GM18873 (cell line): ENCODE data around the gene LUZP1.
"Not testable (repeated sequence)": the region's sequence is repeated elsewhere in the genome, so short reads cannot be mapped to it uniquely, and the experiment has no call there.

Experiments
- ATAC-seq: cut with Tn5 transposase; IDR thresholded peaks from one replicate; pipeline ENCODE4 v1.9.1; 2021; ENCODE audit warnings: mild to moderate bottlenecking, moderate library complexity, moderate number of reproducible peaks; ENCODE audit not compliant: unreplicated experiment, low FRiP score

LUZP1 gene

GRCh38 chr1:23191199-23191598, 22.5 kb upstream of the LUZP1 start:
- no peak for ATAC-seq

GRCh38 chr1:23188936-23189452, 20.3 kb upstream of the LUZP1 start:
- not testable (repeated sequence) for ATAC-seq

GRCh38 chr1:23188434-23188884, 19.8 kb upstream of the LUZP1 start:
- no peak for ATAC-seq

- no peak for ATAC-seq
Measured at GRCh38 chr1:23187637-23188036, 19.0 kb upstream of the LUZP1 start.

DNA sequence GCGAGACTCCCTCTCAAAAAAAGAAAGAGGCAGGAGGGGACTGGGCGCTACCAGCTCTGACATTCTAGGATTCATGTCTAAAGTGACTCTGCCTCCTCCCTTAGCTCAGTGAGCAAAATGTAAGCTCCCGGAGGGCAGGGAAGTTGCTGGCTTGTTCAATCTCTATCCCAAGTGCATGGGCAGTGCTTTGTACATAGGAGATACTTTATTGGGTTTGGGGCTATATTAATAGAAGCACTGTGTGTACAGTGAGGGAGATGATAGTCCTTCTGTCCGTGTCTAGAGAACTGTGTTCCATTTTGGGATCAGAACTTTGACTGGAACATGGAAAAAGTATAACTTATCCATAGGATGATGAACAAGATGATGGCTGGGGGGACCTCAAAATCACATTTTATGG, 16.7 kb upstream of the LUZP1 start:
- no peak for ATAC-seq

GRCh38 chr1:23184212-23184934, 15.7 kb upstream of the LUZP1 start:
- no peak for ATAC-seq

- no peak for ATAC-seq
Measured at GRCh38 chr1:23179862-23180261, 11.2 kb upstream of the LUZP1 start.

DNA sequence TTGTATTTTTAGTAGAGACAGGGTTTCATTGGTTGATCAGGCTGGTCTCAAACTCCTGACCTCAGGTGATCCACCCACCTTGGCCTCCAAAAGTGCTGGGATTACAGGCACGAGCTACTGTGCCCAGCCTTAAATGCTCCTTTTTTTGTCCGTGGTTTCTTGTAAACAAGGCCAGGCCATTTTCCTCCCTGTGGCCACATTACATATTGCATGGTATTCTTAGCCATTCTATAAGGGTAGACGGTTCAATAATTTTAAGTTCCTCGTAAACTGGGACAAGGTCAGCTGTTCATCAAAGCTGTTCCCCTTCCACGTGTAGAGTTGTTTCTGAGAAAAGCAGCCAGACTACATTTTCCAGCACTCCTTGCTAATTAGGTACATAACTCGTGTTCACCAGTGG, 10.3 kb upstream of the LUZP1 start:
- no peak for ATAC-seq

- no peak for ATAC-seq
Measured at GRCh38 chr1:23178414-23178813, 9.8 kb upstream of the LUZP1 start.

DNA sequence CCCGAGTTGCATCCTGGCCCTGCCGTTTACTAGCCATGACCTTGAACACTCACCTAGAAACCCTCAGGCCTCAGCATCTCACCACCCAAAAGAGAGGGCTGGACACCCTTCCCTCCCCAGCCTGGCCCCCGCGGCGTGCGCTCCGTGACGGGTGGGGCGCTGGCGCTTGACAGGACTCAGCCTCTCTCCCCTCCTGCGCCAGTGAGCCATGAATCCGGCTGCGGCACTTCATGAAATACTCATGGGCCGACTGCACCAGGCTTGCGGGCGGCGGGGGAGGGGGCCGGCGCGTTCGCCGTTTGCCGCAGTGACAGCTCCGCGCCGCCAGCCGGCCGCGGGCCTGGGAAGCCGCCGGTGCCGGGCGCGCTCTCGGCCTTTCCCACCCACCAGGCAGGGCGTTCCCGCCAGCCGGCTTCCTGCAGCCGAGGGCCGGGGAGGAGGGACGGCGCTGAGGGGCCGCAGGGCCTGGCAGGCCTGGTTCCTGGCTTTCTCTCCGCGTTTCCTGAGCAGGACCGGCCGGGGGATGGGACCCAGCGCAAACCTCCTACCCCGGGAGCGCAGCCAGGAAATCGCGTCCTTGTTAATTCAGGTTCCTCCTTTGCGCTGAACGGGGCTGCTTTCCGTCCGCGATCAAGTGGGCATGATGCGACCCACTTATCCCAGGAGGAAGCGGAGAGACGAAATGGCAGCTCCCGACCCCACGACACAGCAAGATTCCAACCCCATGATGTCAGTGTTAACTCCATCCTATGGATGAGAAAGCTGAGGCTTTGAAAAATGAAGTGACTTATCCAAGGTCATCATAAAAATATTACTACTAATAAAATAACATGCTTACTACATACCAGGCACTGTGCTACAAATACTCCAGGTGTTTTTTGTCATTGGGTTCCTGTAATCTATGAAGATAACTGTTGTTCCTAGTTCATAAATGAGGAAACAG, 9.1 kb upstream of the LUZP1 start:
- ATAC-seq: no peak

GRCh38 chr1:23177031-23177430, 8.4 kb upstream of the LUZP1 start:
- no peak for ATAC-seq

DNA sequence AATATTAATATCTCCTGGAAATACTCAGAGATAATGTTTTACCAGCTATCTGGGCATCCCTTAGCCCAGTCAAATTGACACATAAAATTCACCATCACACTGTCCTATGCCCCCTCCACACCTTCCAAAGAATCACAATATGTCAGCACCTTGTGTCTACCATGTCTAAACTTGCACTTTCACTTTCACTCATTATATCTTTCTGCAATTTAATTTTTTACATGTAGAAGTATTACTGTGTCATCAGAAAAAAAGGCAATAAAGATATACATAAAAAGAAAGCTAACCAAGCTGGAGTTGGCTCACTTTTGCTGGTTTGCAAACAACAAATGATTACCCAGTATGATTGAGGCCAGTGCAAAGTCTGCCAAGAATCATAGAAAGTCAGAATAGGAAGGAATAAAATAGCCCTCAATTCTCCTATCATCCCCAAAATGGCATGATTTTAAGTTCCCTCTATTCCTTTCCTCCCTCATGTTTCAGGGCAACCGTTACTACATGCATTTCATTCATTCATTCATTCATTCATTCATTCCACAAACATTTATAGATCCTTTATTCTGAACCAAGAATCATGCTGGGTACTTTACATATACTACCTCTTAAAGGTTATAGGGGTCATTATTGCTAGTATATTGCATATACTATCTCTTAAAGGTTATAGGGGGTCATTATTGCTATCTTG, 5.9 kb upstream of the LUZP1 start:
- ATAC-seq: no peak

- no peak for ATAC-seq
Measured at GRCh38 chr1:23171181-23171755, 2.6 kb upstream of the LUZP1 start.

GRCh38 chr1:23169727-23170335, 1.2 kb upstream of the LUZP1 start:
- ATAC-seq: no peak

DNA sequence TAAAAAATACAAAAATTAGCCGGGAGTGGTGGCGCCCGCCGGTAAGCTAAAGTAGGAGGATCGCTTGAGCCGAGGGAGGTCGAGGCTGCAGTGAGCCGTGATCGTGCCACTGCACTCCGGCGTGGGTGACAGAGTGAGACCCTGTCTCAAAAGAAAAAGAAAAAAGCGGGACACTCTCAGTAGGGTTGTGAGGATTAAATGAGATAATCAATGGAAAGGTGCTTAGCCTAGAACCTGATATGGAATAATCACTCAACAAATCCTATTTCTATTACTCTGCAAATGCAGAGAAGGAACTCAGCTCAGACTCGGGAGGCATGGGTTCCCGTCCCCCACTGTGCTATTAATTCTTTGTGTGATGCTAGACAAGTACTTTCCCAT, 529 bp upstream of the LUZP1 start:
- ATAC-seq: no peak

DNA sequence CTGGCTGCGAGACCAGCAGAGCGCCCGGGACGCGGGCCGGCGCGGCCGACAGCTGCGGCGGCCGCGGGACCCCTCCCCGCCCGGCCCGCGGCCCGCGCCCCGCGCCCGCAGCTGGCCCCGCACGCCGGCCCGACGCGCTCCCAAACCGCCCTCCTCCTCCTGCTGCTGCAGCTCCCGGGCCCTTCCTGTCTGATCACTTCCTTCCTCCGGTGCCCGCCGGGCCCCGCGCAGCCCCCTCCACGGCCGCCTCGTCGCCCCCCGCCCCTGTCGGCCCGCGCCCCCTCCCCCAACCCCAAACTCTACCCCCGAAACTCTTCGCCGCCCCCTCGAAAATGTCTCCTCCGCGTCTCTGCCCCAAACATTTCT, 594 bp downstream of the LUZP1 start:
- ATAC-seq: no peak

DNA sequence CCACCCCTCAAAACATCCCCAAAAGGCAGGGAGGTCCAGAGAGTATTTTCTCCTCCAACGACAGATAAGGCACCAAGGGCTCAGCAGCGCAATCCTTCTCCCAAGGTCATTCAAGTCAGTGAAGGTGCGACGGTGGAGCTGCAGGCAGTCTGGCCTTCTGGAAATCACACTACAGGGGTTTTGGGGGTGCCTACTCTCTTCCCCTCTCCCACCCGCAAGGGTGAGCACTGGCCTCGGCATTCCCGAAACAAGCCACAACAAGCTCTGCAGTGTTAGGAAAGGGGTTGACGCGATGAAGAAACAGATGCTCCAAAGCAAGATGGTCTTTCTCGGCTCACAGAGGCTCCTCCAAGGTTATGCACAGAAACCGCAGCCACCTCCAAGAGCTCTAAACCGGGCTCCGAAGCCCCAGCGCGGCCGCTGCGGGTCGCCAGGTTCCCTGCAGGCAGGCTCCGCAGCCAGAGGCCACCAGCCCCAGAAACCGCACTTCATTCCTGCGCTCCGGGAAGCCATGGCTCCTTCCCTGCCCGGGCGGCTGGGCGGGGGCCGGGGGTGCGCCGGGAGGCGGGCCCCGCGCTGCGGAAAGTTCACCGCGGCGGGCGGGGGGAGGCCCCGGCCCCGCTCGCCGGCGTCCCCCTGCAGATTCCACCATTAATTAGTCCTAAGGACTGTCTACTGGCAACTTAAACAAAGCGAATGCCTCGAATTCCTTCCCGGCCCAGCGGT, 1.1 kb downstream of the LUZP1 start:
- no peak for ATAC-seq

- no peak for ATAC-seq
Measured at GRCh38 chr1:23166854-23167253, 1.8 kb downstream of the LUZP1 start.

DNA sequence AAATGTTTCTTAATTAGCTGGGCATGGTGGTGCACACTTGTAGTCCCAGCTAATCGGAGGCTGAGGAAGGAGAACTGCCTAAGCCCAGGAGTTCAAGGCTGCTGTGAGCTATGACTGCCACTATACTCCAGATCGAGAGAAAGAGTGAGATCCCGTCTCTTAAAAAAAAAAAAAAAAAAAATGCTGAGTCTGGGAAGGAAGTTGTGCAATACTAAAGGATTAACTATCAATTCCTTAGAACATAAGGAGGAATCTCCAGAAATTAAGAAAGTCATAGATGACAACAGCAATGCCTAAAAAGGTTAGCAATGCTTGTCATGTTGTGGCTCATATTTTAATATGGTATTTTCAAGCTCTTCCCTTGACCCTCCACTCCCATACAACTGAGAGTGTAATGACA, 5.3 kb downstream of the LUZP1 start:
- ATAC-seq: no peak
